ENCODE results near the gene ERCC6L.

GRCh38 chrX:72205706-72206105, 33.1 kb downstream of the ERCC6L start:
- TF ChIP-seq CTCF (conservative IDR thresholded peaks at IDR 0.05) (no peak), ZFX (IDR thresholded peaks at IDR 0.05) (no peak)
